ENCODE measurements around the gene GDF10. TPM values are rescaled to one million over a fixed set of nuclear protein-coding genes. Genes with fewer than 3 reads are reported as not detected.

The GDF10 gene
- total RNA-seq, 4 donors from 2014 or later: 5.8 to 29.7 (median 10.8) TPM

DNA sequence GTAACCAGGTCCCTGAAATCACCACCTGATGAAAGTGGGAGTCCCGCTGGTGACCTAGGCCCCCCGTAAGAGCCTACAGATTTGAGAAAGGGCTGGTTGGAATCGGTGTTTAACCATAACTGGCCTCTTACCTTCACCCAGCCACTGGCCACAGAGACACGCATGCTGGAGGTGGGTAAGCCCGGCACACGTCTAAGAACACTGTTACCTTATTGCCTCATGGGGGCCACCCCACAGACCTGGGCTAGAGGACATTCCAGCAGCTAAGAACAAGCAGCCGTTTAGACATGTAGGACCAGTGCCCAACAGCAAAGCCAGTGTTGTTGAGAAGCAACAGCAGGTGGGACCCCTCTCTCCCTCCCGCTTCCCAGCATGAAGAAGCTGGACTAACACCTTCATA, 19.8 kb downstream of the GDF10 start:
- WGBS, 2 donors (ENCODE audit: low coverage in 1 of 2): 67% methylated on average over 1 of the region's 8 CpGs; no CpG with 5 or more reads in 1 of the 2 donors
- H3K9me3 ChIP-seq: no peaks in the 10 kb centered on the region

DNA sequence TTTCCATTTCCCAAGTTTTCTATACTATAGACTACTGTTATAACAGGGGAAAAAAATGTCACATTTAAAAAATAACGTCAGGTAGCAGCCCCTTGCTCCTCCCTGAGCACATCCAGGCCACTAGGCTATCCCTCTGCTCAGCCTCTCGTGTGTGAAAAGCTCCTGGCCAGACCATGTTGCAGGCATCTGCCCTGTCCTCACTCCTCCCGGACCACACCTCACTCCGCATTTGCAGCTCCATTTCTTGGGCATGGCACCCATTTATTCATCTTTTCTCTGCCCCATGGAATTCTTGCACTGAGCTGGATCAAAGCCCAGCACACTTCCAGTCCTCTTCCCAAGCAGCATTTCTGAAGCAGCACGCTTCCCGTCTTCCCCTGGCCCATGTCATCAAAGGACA, 20.8 kb downstream of the GDF10 start:
- H3K27ac ChIP-seq: no peak overlapping the region
- TF ChIP-seq, protein P1, sequence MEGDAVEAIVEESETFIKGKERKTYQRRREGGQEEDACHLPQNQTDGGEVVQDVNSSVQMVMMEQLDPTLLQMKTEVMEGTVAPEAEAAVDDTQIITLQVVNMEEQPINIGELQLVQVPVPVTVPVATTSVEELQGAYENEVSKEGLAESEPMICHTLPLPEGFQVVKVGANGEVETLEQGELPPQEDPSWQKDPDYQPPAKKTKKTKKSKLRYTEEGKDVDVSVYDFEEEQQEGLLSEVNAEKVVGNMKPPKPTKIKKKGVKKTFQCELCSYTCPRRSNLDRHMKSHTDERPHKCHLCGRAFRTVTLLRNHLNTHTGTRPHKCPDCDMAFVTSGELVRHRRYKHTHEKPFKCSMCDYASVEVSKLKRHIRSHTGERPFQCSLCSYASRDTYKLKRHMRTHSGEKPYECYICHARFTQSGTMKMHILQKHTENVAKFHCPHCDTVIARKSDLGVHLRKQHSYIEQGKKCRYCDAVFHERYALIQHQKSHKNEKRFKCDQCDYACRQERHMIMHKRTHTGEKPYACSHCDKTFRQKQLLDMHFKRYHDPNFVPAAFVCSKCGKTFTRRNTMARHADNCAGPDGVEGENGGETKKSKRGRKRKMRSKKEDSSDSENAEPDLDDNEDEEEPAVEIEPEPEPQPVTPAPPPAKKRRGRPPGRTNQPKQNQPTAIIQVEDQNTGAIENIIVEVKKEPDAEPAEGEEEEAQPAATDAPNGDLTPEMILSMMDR (IDR thresholded peaks at IDR 0.05): no peak
- no peak for TF ChIP-seq EP300 (IDR thresholded peaks at IDR 0.05)
- no peak for TF ChIP-seq POLR2AphosphoS5 (IDR thresholded peaks at IDR 0.05)
- no peak for TF ChIP-seq POLR2A (IDR thresholded peaks at IDR 0.05)
- WGBS, 2 donors (ENCODE audit: low coverage in 1 of 2): 57 to 64% methylated on average over 2 to 6 of the region's 6 CpGs
- no peaks in the 10 kb centered on the region for H3K4me1 ChIP-seq
- no peak overlapping the region for H3K4me3 ChIP-seq
- ATAC-seq: no peak
- no peaks in the 10 kb centered on the region for H3K36me3 ChIP-seq
- H3K27me3 ChIP-seq: peaks cover 29% of the 10 kb centered on the region
- no peaks in the 10 kb centered on the region for H3K9me3 ChIP-seq

More for the DNA sequence above, 19.8 kb downstream of the GDF10 start:
- ATAC-seq: no peak
- no peak overlapping the region for H3K27ac ChIP-seq
- peaks cover 22% of the 10 kb centered on the region for H3K27me3 ChIP-seq
- no peak overlapping the region for H3K4me3 ChIP-seq
- TF ChIP-seq POLR2A (IDR thresholded peaks at IDR 0.05): no peak
- TF ChIP-seq, protein P1 (IDR thresholded peaks at IDR 0.05): no peak
- TF ChIP-seq POLR2AphosphoS5 (IDR thresholded peaks at IDR 0.05): no peak
- H3K4me1 ChIP-seq: no peaks in the 10 kb centered on the region
- no peaks in the 10 kb centered on the region for H3K36me3 ChIP-seq

DNA sequence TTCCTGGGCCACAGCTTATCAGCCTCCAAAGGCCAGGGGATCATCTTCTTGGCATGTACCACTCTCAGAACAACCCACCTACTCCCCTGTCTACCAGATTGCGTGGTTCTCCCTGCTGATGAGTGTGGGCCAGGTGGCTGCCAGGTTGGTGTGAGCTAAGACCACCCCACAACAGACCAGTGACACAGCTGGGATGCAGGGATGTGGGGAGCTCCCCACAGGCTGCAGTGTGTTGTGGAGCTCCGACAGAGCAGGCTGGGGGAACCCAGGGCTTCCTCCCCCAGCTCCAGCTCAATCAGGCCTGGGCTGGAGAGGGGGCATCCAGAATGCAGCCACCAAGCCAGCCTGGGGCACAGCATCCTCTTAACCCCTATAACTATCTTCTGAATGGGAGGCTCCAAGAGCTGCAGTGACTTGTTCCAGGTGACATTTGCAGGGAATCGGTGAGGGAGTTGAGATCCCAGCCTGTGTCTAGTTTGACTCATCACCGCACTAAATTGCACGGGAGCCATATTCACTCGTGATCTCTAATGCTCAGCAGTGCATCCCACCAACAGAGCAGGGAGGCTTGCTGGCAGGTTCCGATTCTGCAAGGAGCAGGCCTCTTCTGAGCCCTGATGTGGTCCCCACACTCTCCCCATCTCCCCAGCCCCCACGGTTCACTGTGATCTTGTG, 21.7 kb downstream of the GDF10 start:
- 94% methylated on average over 5 of the region's 8 CpGs; no CpG with 5 or more reads in 1 of the 2 donors for WGBS, 2 donors (ENCODE audit: low coverage in 1 of 2)
- no peak for TF ChIP-seq POLR2A (IDR thresholded peaks at IDR 0.05)
- TF ChIP-seq EP300 (IDR thresholded peaks at IDR 0.05): no peak
- TF ChIP-seq, protein P1 (IDR thresholded peaks at IDR 0.05): no peak
- no peak for TF ChIP-seq POLR2AphosphoS5 (IDR thresholded peaks at IDR 0.05)

DNA sequence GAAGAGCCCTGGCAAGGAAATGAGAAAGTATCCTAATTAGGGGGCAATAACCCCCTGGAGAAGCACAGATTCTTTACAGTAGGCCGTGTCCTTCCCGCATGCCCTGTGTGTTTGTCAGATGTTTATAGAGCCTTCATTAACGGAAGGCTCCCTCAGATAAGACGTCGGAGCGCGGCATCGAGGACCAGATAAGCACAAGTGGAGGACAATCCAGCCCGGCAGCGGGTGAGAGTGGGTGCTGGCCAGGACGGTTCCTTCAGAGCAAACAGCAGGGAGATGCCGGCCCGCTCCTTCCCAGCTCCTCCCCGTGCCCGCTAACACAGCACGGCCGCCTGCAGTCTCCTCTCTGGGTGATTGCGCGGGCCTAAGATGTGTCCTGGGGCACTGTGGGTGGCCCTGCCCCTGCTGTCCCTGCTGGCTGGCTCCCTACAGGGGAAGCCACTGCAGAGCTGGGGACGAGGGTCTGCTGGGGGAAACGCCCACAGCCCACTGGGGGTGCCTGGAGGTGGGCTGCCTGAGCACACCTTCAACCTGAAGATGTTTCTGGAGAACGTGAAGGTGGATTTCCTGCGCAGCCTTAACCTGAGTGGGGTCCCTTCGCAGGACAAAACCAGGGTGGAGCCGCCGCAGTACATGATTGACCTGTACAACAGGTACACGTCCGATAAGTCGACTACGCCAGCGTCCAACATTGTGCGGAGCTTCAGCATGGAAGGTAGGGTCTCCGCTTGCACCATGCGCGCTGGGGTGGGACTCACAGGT, 22.5 kb downstream of the GDF10 start, which contains the start of gene GDF2:
TSS of gene GDF2 (plus strand) at position 155 of the 762 bp plus-strand sequence. CDS start at position 370, 215 bp downstream.
- Histone ChIP-seq H3K36me3 (no peaks in the 10 kb centered on the region), H3K27me3 (peaks cover 29% of the 10 kb centered on the region), H3K9me3 (no peaks in the 10 kb centered on the region), H3K4me1 (no peaks in the 10 kb centered on the region), H3K27ac (no peak within 1 kb of the TSS), H3K4me3 (no peak within 1 kb of the TSS)
- ATAC-seq: no peak
- no peak for TF ChIP-seq POLR2A (IDR thresholded peaks at IDR 0.05)
- TF ChIP-seq, protein P1 (IDR thresholded peaks at IDR 0.05): no peak
- no peak for TF ChIP-seq EP300 (IDR thresholded peaks at IDR 0.05)
- no peak for TF ChIP-seq POLR2AphosphoS5 (IDR thresholded peaks at IDR 0.05)
- whole genome bisulfite sequencing, 2 donors (ENCODE audit: low coverage in 1 of 2): 96 to 97% methylated on average over 6 to 15 of the region's 35 CpGs

More for the DNA sequence above, 21.7 kb downstream of the GDF10 start:
- H3K4me1 ChIP-seq: no peaks in the 10 kb centered on the region
- H3K27me3 ChIP-seq: peaks cover 29% of the 10 kb centered on the region
- H3K4me3 ChIP-seq: no peak overlapping the region
- H3K36me3 ChIP-seq: no peaks in the 10 kb centered on the region
- H3K27ac ChIP-seq: no peak overlapping the region
- no peak for ATAC-seq
- no peaks in the 10 kb centered on the region for H3K9me3 ChIP-seq
